Endothelial cell of umbilical vein (primary cell): ENCODE data around the gene STT3B. TPM values are rescaled to one million over a fixed set of nuclear protein-coding genes. Genes with fewer than 3 reads are reported as not detected.

ENCODE experiments used
- BruUV-seq: library from RNA; stranded (reverse); fragments of 400-500 nt; replicated peaks from 2 replicates; lab custom pipeline; 2021; lab: Mats Ljungman, UMichigan
- CTCF ChIA-PET: fragments of 300-600, 350-600 bp; sonication (Branson Sonifier 250); formaldehyde crosslinking; loops from one replicate; lab custom pipeline; 2021; ENCODE audit warnings: antibody characterized with exemption, inconsistent platforms; lab: Charles Lee
- POLR2A ChIA-PET: fragments of 300-600, 350-600 bp; sonication (Branson Sonifier 250); formaldehyde crosslinking; loops from one replicate; lab custom pipeline; 2021; ENCODE audit warnings: antibody characterized with exemption, inconsistent platforms; lab: Charles Lee
- DNase-seq: peaks from one replicate; pipeline ENCODE4 v3.0.0-alpha.2; 2011; ENCODE audit warnings: low read depth, low spot score
- FAIRE-seq: peaks from 2 replicates; lab custom pipeline; 2011; peaks lifted over from hg19 to GRCh38; lab: Jason Lieb, UNC
- H2AFZ ChIP-seq: 2 replicates; pipeline ENCODE4 v1.6.0; 2012; ENCODE audit warnings: low read depth, low read length, control low read depth, inconsistent platforms
- H3K27ac ChIP-seq: 2 replicates; pipeline ENCODE4 v1.5.1; 2011; ENCODE audit warnings: low read depth, mild to moderate bottlenecking, control low read depth, low read length, moderate library complexity; ENCODE audit not compliant: insufficient read depth
- H3K27me3 ChIP-seq, 2 experiments: 2 replicates each; pipeline versions ENCODE4 v1.6.0 to v1.6.1; 2011; ENCODE audit warnings: low read length in 2 of 2, mixed read lengths in 1 of 2; ENCODE audit not compliant: control insufficient read depth in 2 of 2, insufficient read depth in 2 of 2
- H3K36me3 ChIP-seq, 2 experiments: 2 replicates in 1 of 2; 3 replicates in 1 of 2; pipeline ENCODE4 v1.5.1; 2011; ENCODE audit warnings: low read length in 2 of 2, mild to moderate bottlenecking in 1 of 2, moderate library complexity in 1 of 2; ENCODE audit not compliant: control insufficient read depth in 2 of 2, insufficient read depth in 2 of 2; ENCODE audit errors: extremely low read depth in 1 of 2
- H3K4me1 ChIP-seq: 3 replicates; pipeline ENCODE4 v1.5.1; 2011; ENCODE audit warnings: mild to moderate bottlenecking, low read length; ENCODE audit not compliant: control insufficient read depth, insufficient read depth; ENCODE audit errors: extremely low read depth
- H3K4me2 ChIP-seq: 2 replicates; pipeline ENCODE4 v1.6.1; 2011; ENCODE audit warnings: low read length, control low read depth, mixed read lengths; ENCODE audit not compliant: insufficient read depth
- H3K4me3 ChIP-seq, 3 experiments: fragments of 200-600 bp in 1 of 3; sonication (generic), shearing (Covaris generic) in 1 of 3; replicated peaks in 1 of 3; 2 replicates each; pipeline ENCODE4 v1.5.1; 2011 to 2016; ENCODE audit warnings: control low read depth in 3 of 3, low read length in 3 of 3, mild to moderate bottlenecking in 2 of 3, inconsistent platforms in 1 of 3, low read depth in 1 of 3, moderate library complexity in 1 of 3; ENCODE audit not compliant: insufficient read depth in 1 of 3
- H3K79me2 ChIP-seq: 2 replicates; pipeline ENCODE4 v1.6.0; 2012; ENCODE audit warnings: low read length, inconsistent platforms; ENCODE audit not compliant: control insufficient read depth, insufficient read depth
- H3K9ac ChIP-seq: replicated peaks from 2 replicates; pipeline ENCODE3; 2011; ENCODE audit warnings: low read length, control low read depth; ENCODE audit not compliant: insufficient read depth; ENCODE audit errors: extremely low read depth
- H3K9me1 ChIP-seq: replicated peaks from 3 replicates; pipeline ENCODE4 v1.6.0; 2011; ENCODE audit warnings: mild to moderate bottlenecking, low read length; ENCODE audit not compliant: control insufficient read depth, insufficient read depth; ENCODE audit errors: extremely low read depth
- H3K9me3 ChIP-seq: replicated peaks from 2 replicates; pipeline ENCODE4 v1.5.1; 2012; ENCODE audit warnings: low read length, inconsistent platforms; ENCODE audit not compliant: control insufficient read depth, insufficient read depth
- H4K20me1 ChIP-seq: replicated peaks from 2 replicates; pipeline ENCODE3; 2011; ENCODE audit warnings: mild to moderate bottlenecking, low read length; ENCODE audit not compliant: control insufficient read depth, insufficient read depth; ENCODE audit errors: extremely low read depth
- EZH2 ChIP-seq: IDR thresholded peaks from 2 replicates; pipeline ENCODE4 v1.6.1; 2012; ENCODE audit warnings: borderline replicate concordance, low read depth, mild to moderate bottlenecking, moderate library complexity, low read length, inconsistent platforms; ENCODE audit not compliant: severe bottlenecking
- FOS ChIP-seq: IDR thresholded peaks from 2 replicates; pipeline ENCODE4 v1.6.1; 2011; ENCODE audit warnings: mild to moderate bottlenecking, low read length, moderate library complexity, borderline replicate concordance; ENCODE audit not compliant: insufficient read depth
- GATA2 ChIP-seq: IDR thresholded peaks from 2 replicates; pipeline ENCODE4 v1.7.0; 2011; ENCODE audit warnings: low read depth, mild to moderate bottlenecking, moderate library complexity, mixed read lengths, low read length; ENCODE audit not compliant: insufficient read length, insufficient read depth
- JUN ChIP-seq: IDR thresholded peaks from 2 replicates; pipeline ENCODE4 v1.6.1; 2011; ENCODE audit warnings: borderline replicate concordance, low read depth; ENCODE audit not compliant: insufficient read length, insufficient read depth
- MYC ChIP-seq: IDR thresholded peaks from one replicate; pipeline ENCODE4 v1.6.1; 2011; ENCODE audit warnings: mild to moderate bottlenecking, low read depth, low read length
- POLR2A ChIP-seq: IDR thresholded peaks from 2 replicates; pipeline ENCODE4 v1.6.1; 2012; ENCODE audit warnings: low read depth, mild to moderate bottlenecking, control low read depth, low read length
- POLR2AphosphoS5 ChIP-seq: IDR thresholded peaks from 2 replicates; pipeline ENCODE4 v1.6.1; 2012; ENCODE audit warnings: low read depth, mild to moderate bottlenecking, control low read depth, low read length, moderate library complexity; ENCODE audit not compliant: insufficient read depth
- dilution Hi-C: fragments of 300-500 bp; cut with MboI; formaldehyde crosslinking; loops from one replicate; pipeline ENCODE4 v1.15.0; 2019; ENCODE audit warnings: low sequenced_read_pairs; ENCODE audit not compliant: extremely low pct_ligation_motif_present
- intact Hi-C: fragments of 100-400 bp; cut with micrococcal nuclease; formaldehyde crosslinking; loops from one replicate; pipeline ENCODE4 v1.10.0; 2022
- polyA plus RNA-seq, 4 experiments: library from polyadenylated mRNA; depleted of rRNA in 3 of 4; stranded (reverse) in 3 of 4; unstranded in 1 of 4; fragments of >200 nt; gene quantifications; 2 replicates each; pipeline versions ENCODE4 v1.2.1 to v1.2.3, GENCODE V29; 2011 to 2012; ENCODE audit warnings: missing spikeins in 1 of 4
- total RNA-seq: library from RNA; stranded (reverse); gene quantifications from 2 replicates; pipeline ENCODE4 v1.2.3, GENCODE V29; 2021
- TF ChIP-seq, protein P1 (sequence below): IDR thresholded peaks from 2 replicates; pipeline ENCODE4 v1.6.1; 2011; ENCODE audit not compliant: insufficient read depth, insufficient read length
- TF ChIP-seq, protein P2 (sequence below), 2 donors: IDR thresholded peaks; 1 replicate in 1 of 2; 2 replicates in 1 of 2; pipeline ENCODE4 v1.5.1; 2011; ENCODE audit warnings: low read length in 2 of 2, mild to moderate bottlenecking in 2 of 2, moderate library complexity in 2 of 2, control low read depth in 1 of 2, inconsistent platforms in 1 of 2, low read depth in 1 of 2; ENCODE audit not compliant: insufficient read depth in 1 of 2; ENCODE audit errors: extremely low read depth in 1 of 2

The STT3B gene
- total and polyA plus RNA-seq, 2 donors (not counting 3 experiments of a cell fraction or from before 2014, with no cell fraction given), result 56.4 to 113 TPM

DNA sequence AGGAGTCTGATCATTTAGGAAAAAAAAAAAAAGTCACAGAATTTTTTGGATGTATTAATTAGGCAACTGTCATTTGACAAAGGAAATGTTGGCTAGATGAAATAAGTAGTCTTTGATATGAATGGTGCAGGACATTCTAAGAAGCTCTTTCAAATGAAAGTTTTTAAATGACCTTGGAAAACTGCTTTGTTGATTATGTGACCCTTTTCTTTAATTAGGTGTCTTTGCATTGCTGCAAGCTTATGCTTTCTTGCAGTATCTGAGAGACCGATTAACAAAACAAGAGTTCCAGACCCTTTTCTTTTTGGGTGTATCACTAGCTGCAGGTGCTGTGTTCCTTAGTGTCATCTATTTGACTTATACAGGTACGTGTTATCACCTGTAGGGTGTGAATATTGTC, 84.0 kb downstream of the STT3B start:
- H3K79me2 ChIP-seq, result peaks cover 11% of the 10 kb centered on the region
- TF ChIP-seq, protein P1, sequence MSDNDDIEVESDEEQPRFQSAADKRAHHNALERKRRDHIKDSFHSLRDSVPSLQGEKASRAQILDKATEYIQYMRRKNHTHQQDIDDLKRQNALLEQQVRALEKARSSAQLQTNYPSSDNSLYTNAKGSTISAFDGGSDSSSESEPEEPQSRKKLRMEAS, result no peak
- no peak for TF ChIP-seq JUN
- TF ChIP-seq POLR2A, result no peak
- TF ChIP-seq FOS, result no peak
- TF ChIP-seq EZH2, result no peak
- TF ChIP-seq, protein P2, sequence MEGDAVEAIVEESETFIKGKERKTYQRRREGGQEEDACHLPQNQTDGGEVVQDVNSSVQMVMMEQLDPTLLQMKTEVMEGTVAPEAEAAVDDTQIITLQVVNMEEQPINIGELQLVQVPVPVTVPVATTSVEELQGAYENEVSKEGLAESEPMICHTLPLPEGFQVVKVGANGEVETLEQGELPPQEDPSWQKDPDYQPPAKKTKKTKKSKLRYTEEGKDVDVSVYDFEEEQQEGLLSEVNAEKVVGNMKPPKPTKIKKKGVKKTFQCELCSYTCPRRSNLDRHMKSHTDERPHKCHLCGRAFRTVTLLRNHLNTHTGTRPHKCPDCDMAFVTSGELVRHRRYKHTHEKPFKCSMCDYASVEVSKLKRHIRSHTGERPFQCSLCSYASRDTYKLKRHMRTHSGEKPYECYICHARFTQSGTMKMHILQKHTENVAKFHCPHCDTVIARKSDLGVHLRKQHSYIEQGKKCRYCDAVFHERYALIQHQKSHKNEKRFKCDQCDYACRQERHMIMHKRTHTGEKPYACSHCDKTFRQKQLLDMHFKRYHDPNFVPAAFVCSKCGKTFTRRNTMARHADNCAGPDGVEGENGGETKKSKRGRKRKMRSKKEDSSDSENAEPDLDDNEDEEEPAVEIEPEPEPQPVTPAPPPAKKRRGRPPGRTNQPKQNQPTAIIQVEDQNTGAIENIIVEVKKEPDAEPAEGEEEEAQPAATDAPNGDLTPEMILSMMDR (IDR thresholded peaks at IDR 0.05; ENCODE audit: extremely low read depth in 1 of 2, insufficient read depth in 1 of 2, low read depth in 1 of 2, low read length in 2 of 2), result no peak
- TF ChIP-seq POLR2AphosphoS5, result no peak
- no peak for TF ChIP-seq GATA2
- TF ChIP-seq MYC, result no peak
- no peaks in the 10 kb centered on the region for H3K9me3 ChIP-seq
- H2AFZ ChIP-seq, result no peak overlapping the region
- H3K9me1 ChIP-seq, result no peaks in the 10 kb centered on the region
- no peaks in the 10 kb centered on the region for H3K4me1 ChIP-seq
- peaks cover 0 to 4% of the 10 kb centered on the region in 2 experiments for H3K36me3 ChIP-seq
- BruUV-seq, result no TSS peak
- FAIRE-seq (no peak), DNase-seq (no peak)
- no peak overlapping the region for H3K4me2 ChIP-seq
- intact Hi-C loops (no loop called here), dilution Hi-C loops (no loop called here)
- H3K9ac ChIP-seq, result no peak overlapping the region
- POLR2A ChIA-PET, result no interaction called here
- no peak overlapping the region for H3K27ac ChIP-seq
- CTCF ChIA-PET, result interaction anchor here (1.0 kb wide), 1 partner anchor 152 kb away, joined by 3 read pairs; no protein-coding TSS in a partner anchor
- H3K27me3 ChIP-seq, result no peaks in the 10 kb centered on the region
- H3K4me3 ChIP-seq, result no peak overlapping the region
- no peaks in the 10 kb centered on the region for H4K20me1 ChIP-seq
